HCT116 (cell line): ENCODE data around the gene FOXK2. TPM values are rescaled to one million over a fixed set of nuclear protein-coding genes. Genes with fewer than 3 reads are reported as not detected.

Experiments
- ATAC-seq: fragments of 200-7000 bp; cut with Tn5 transposase; 2 replicates; pipeline ENCODE4 v1.9.1; 2020; ENCODE audit warnings: mild to moderate bottlenecking, moderate library complexity
- BruUV-seq: library from RNA; stranded (reverse); fragments of 400-500 nt; replicated peaks from 2 replicates; lab custom pipeline; 2021; lab: Mats Ljungman, UMichigan
- CTCF ChIA-PET: fragments of 300-600 bp; sonication (Branson Sonifier 250); formaldehyde crosslinking; loops from one replicate; lab custom pipeline; 2021; ENCODE audit warnings: antibody characterized with exemption; lab: Charles Lee
- POLR2A ChIA-PET: fragments of 300-600, 350-600 bp; sonication (Branson Sonifier 250); formaldehyde crosslinking; loops from one replicate; lab custom pipeline; 2021; ENCODE audit warnings: antibody characterized with exemption; lab: Charles Lee
- RAD21 ChIA-PET, 2 experiments: fragments of 300-600 bp; sonication (Branson Sonifier 250); formaldehyde crosslinking; loops; one replicate each; lab custom pipeline; 2023; ENCODE audit warnings: low total read pairs in 2 of 2; ENCODE audit not compliant: uncharacterized antibody in 2 of 2, unreplicated experiment in 2 of 2, low non-redundant PET in 1 of 2; lab: Charles Lee
- DNase-seq: peaks from one replicate; pipeline ENCODE4 v3.0.0-alpha.2; 2010; ENCODE audit warnings: low read depth, low spot score
- H2AFZ ChIP-seq: fragments of 200-600 bp; shearing (Covaris generic), sonication (generic); 2 replicates; pipeline ENCODE4 v1.6.1; 2017; ENCODE audit warnings: low read depth, mixed run types, mixed read lengths, antibody characterized with exemption, low read length; ENCODE audit not compliant: poor library complexity, severe bottlenecking
- H3K27ac ChIP-seq: 2 replicates; pipeline ENCODE4 v1.5.1; 2012; ENCODE audit warnings: low read depth, low read length
- H3K27me3 ChIP-seq: fragments of 200-600 bp; sonication (generic); 2 replicates; pipeline ENCODE4 v1.6.1; 2016; ENCODE audit warnings: mixed run types, low read length, mixed read lengths; ENCODE audit not compliant: insufficient read depth
- H3K36me3 ChIP-seq, 2 experiments: fragments of 200-500 bp in 1 of 2; fragments of 200-600 bp in 1 of 2; sonication (Bioruptor generic) in 1 of 2; sonication (generic) in 1 of 2; 2 replicates each; pipeline versions ENCODE4 v1.5.1 to v1.6.1; 2014 to 2016; ENCODE audit warnings: low read length in 2 of 2, inconsistent platforms in 1 of 2, mixed read lengths in 1 of 2, mixed run types in 1 of 2; ENCODE audit not compliant: insufficient read depth in 2 of 2, control insufficient read depth in 1 of 2
- H3K4me1 ChIP-seq, 2 experiments: fragments of 200-600 bp in 1 of 2; sonication (generic) in 1 of 2; 2 replicates each; pipeline versions ENCODE4 v1.5.1 to v1.6.1; 2012 to 2017; ENCODE audit warnings: low read length in 2 of 2, inconsistent platforms in 1 of 2, mild to moderate bottlenecking in 1 of 2, mixed read lengths in 1 of 2, mixed run types in 1 of 2, moderate library complexity in 1 of 2; ENCODE audit not compliant: insufficient read depth in 2 of 2, control insufficient read depth in 1 of 2
- H3K4me2 ChIP-seq: fragments of 200-600 bp; sonication (generic); 2 replicates; pipeline ENCODE4 v1.6.1; 2017; ENCODE audit warnings: mixed run types, low read length, mixed read lengths
- H3K4me3 ChIP-seq, 2 experiments: fragments of 200-600 bp in 1 of 2; sonication (generic) in 1 of 2; replicated peaks in 1 of 2; 2 replicates each; pipeline ENCODE4 v1.5.1; 2011 to 2016; ENCODE audit warnings: low read length in 2 of 2, control low read depth in 1 of 2, low read depth in 1 of 2, mild to moderate bottlenecking in 1 of 2, mixed read lengths in 1 of 2, mixed run types in 1 of 2
- H3K79me2 ChIP-seq: fragments of 200-600 bp; sonication (generic); 2 replicates; pipeline ENCODE4 v1.6.1; 2017; ENCODE audit warnings: mild to moderate bottlenecking, mixed run types, low read length, moderate library complexity, mixed read lengths; ENCODE audit not compliant: insufficient read depth
- H3K9ac ChIP-seq: fragments of 200-600 bp; sonication (generic); 2 replicates; pipeline ENCODE4 v1.6.1; 2016; ENCODE audit warnings: low read length, mixed read lengths
- H3K9me2 ChIP-seq: fragments of 200-600 bp; sonication (generic), shearing (Covaris generic); 2 replicates; pipeline ENCODE4 v1.6.1; 2017; ENCODE audit warnings: mixed run types, mild to moderate bottlenecking, moderate library complexity; ENCODE audit not compliant: insufficient read depth
- H3K9me3 ChIP-seq, 2 experiments: fragments of 200-500 bp in 1 of 2; fragments of 200-600 bp in 1 of 2; sonication (Bioruptor generic) in 1 of 2; sonication (generic) in 1 of 2; 2 replicates each; pipeline ENCODE4 v1.6.1; 2014 to 2017; ENCODE audit warnings: low read length in 2 of 2, mixed read lengths in 2 of 2, inconsistent platforms in 1 of 2, low read depth in 1 of 2, mild to moderate bottlenecking in 1 of 2, mixed run types in 1 of 2, moderate library complexity in 1 of 2; ENCODE audit not compliant: control insufficient read depth in 1 of 2, insufficient read depth in 1 of 2
- H4K20me1 ChIP-seq: fragments of 200-600 bp; sonication (generic), shearing (Covaris generic); 2 replicates; pipeline ENCODE4 v1.6.1; 2017; ENCODE audit warnings: mixed run types, mild to moderate bottlenecking, moderate library complexity; ENCODE audit not compliant: insufficient read depth
- EZH2 ChIP-seq: fragments of 200-600 bp; sonication (generic); IDR thresholded peaks from 2 replicates; pipeline ENCODE4 v1.6.1; 2017; ENCODE audit warnings: antibody characterized with exemption, mixed run types
- POLR2A ChIP-seq: IDR thresholded peaks from 2 replicates; pipeline ENCODE4 v1.7.0; 2011; ENCODE audit warnings: borderline replicate concordance; ENCODE audit not compliant: insufficient read depth, insufficient read length; ENCODE audit errors: extremely low read depth
- POLR2AphosphoS5 ChIP-seq: IDR thresholded peaks from 2 replicates; pipeline ENCODE4 v1.6.1; 2011; ENCODE audit warnings: mild to moderate bottlenecking, low read depth, low read length, moderate library complexity
- RAD21 ChIP-seq: IDR thresholded peaks from 2 replicates; pipeline ENCODE4 v1.6.1; 2012; ENCODE audit warnings: low read depth, mild to moderate bottlenecking
- REST ChIP-seq: IDR thresholded peaks from 2 replicates; pipeline ENCODE4 v1.6.1; 2012; ENCODE audit warnings: low read depth
- SRF ChIP-seq: IDR thresholded peaks from 2 replicates; pipeline ENCODE4 v1.6.1; 2012; ENCODE audit warnings: low read depth
- TCF7L2 ChIP-seq: IDR thresholded peaks from 2 replicates; pipeline ENCODE4 v1.7.0; 2011; ENCODE audit warnings: borderline replicate concordance, inconsistent platforms; ENCODE audit not compliant: insufficient read depth, insufficient read length; ENCODE audit errors: extremely low read depth
- YY1 ChIP-seq: IDR thresholded peaks from 2 replicates; pipeline ENCODE4 v1.6.1; 2011; ENCODE audit warnings: low read length, low read depth, moderate library complexity, mild to moderate bottlenecking; ENCODE audit not compliant: insufficient replicate concordance; ENCODE audit errors: extremely low read depth
- ZFX ChIP-seq: fragments of 450-650 bp; IDR thresholded peaks from 2 replicates; pipeline ENCODE4 v1.6.1; 2017
- intact Hi-C: fragments of 100-400 bp; cut with micrococcal nuclease; formaldehyde crosslinking; loops from 2 replicates; pipeline ENCODE4 v1.10.0; 2022
- total RNA-seq: library from RNA; stranded (reverse); gene quantifications from one replicate; pipeline ENCODE4 v1.2.1, GENCODE V29; 2021; ENCODE audit not compliant: unreplicated experiment
- TF ChIP-seq, protein P1 (sequence below), 3 experiments: fragments of 200-600 bp in 1 of 3; sonication (generic) in 1 of 3; IDR thresholded peaks in 2 of 3; conservative IDR thresholded peaks in 1 of 3; 2 replicates each; pipeline ENCODE4 v1.5.1; 2012 to 2017; ENCODE audit warnings: low read depth in 2 of 3, low read length in 2 of 3, antibody characterized with exemption in 1 of 3, borderline replicate concordance in 1 of 3, control low read depth in 1 of 3, mild to moderate bottlenecking in 1 of 3, mixed read lengths in 1 of 3, mixed run types in 1 of 3, moderate library complexity in 1 of 3; ENCODE audit not compliant: insufficient read depth in 1 of 3
- TF ChIP-seq, protein P2 (sequence below): IDR thresholded peaks from 2 replicates; pipeline ENCODE4 v1.6.1; 2011; ENCODE audit warnings: mild to moderate bottlenecking, low read length, moderate library complexity; ENCODE audit not compliant: insufficient replicate concordance; ENCODE audit errors: extremely low read depth
- TF ChIP-seq, protein P3 (sequence below): IDR thresholded peaks from 2 replicates; pipeline ENCODE4 v1.6.1; 2012

Gene FOXK2
- total RNA-seq, 1 experiment from 2014 or later, result 122 TPM

GRCh38 chr17:82524540-82524939, 5.0 kb downstream of the FOXK2 start:
- no peak overlapping the region for H3K27ac ChIP-seq
- POLR2A ChIA-PET, result no interaction called here
- peaks cover 97% of the 10 kb centered on the region for H3K79me2 ChIP-seq
- no peaks in the 10 kb centered on the region; a peak in 1 of 4 replicates for H3K36me3 ChIP-seq
- H3K9ac ChIP-seq, result no peak overlapping the region
- H3K4me3 ChIP-seq, result no peak overlapping the region
- ATAC-seq, result no peak
- intact Hi-C loops, result no loop called here
- H3K9me2 ChIP-seq, result no peaks in the 10 kb centered on the region
- TF ChIP-seq POLR2AphosphoS5 (no peak), TCF7L2 (no peak), YY1 (no peak), RAD21 (no peak), ZFX (no peak), REST (no peak), SRF (no peak), POLR2A (no peak), EZH2 (no peak)
- TF ChIP-seq, protein P1, sequence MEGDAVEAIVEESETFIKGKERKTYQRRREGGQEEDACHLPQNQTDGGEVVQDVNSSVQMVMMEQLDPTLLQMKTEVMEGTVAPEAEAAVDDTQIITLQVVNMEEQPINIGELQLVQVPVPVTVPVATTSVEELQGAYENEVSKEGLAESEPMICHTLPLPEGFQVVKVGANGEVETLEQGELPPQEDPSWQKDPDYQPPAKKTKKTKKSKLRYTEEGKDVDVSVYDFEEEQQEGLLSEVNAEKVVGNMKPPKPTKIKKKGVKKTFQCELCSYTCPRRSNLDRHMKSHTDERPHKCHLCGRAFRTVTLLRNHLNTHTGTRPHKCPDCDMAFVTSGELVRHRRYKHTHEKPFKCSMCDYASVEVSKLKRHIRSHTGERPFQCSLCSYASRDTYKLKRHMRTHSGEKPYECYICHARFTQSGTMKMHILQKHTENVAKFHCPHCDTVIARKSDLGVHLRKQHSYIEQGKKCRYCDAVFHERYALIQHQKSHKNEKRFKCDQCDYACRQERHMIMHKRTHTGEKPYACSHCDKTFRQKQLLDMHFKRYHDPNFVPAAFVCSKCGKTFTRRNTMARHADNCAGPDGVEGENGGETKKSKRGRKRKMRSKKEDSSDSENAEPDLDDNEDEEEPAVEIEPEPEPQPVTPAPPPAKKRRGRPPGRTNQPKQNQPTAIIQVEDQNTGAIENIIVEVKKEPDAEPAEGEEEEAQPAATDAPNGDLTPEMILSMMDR (IDR thresholded peaks at IDR 0.05 in 2 of 3, conservative IDR thresholded peaks at IDR 0.05 in 1 of 3; ENCODE audit: borderline replicate concordance in 1 of 3, insufficient read depth in 1 of 3, low read depth in 2 of 3, low read length in 2 of 3), result no peak
- TF ChIP-seq, protein P2, sequence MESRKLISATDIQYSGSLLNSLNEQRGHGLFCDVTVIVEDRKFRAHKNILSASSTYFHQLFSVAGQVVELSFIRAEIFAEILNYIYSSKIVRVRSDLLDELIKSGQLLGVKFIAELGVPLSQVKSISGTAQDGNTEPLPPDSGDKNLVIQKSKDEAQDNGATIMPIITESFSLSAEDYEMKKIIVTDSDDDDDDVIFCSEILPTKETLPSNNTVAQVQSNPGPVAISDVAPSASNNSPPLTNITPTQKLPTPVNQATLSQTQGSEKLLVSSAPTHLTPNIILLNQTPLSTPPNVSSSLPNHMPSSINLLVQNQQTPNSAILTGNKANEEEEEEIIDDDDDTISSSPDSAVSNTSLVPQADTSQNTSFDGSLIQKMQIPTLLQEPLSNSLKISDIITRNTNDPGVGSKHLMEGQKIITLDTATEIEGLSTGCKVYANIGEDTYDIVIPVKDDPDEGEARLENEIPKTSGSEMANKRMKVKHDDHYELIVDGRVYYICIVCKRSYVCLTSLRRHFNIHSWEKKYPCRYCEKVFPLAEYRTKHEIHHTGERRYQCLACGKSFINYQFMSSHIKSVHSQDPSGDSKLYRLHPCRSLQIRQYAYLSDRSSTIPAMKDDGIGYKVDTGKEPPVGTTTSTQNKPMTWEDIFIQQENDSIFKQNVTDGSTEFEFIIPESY, result no peak
- TF ChIP-seq, protein P3, sequence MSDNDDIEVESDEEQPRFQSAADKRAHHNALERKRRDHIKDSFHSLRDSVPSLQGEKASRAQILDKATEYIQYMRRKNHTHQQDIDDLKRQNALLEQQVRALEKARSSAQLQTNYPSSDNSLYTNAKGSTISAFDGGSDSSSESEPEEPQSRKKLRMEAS, result no peak
- TF ChIP-seq, all 23 proteins: peak for 0
- Histone ChIP-seq H3K9me3 (no peaks in the 10 kb centered on the region), H2AFZ (no peak overlapping the region), H3K4me1 (peaks cover 16 to 60% of the 10 kb centered on the region in 2 experiments), H3K27me3 (no peaks in the 10 kb centered on the region), H3K4me2 (no peak overlapping the region), H4K20me1 (peaks cover 54% of the 10 kb centered on the region; the same call in 1 of the 2 replicates)
- no TSS peak for BruUV-seq
- RAD21 ChIA-PET, result no interaction called here
- CTCF ChIA-PET, result interaction anchor here (1.3 kb wide), 1 partner anchor 16 kb away, joined by 3 read pairs; no protein-coding TSS in a partner anchor
- DNase-seq, result no peak
